CD4-positive, CD25-positive, alpha-beta regulatory T cell (primary cell): Measurements from ENCODE around the gene RAB5IF. TPM values are rescaled to one million over a fixed set of nuclear protein-coding genes. Genes with fewer than 3 reads are reported as not detected.

Experiments
- ATAC-seq, 2 donors: fragments of 150-1000 bp; cut with Tn5 transposase; one replicate each; pipeline ENCODE4 v1.10.0; 2021; ENCODE audit warnings: low read depth in 2 of 2, moderate number of reproducible peaks in 2 of 2, moderate library complexity in 1 of 2
- DNase-seq, 3 donors: peaks; one replicate each; pipeline versions ENCODE4 v3.0.0 to v3.0.0-alpha.2; 2012 to 2022; ENCODE audit warnings: mixed read lengths in 1 of 3
- H3K27ac ChIP-seq: one replicate; pipeline ENCODE4 v1.7.0; 2013; ENCODE audit warnings: mild to moderate bottlenecking, low read length; ENCODE audit not compliant: insufficient read depth, poor library complexity, severe bottlenecking
- H3K27me3 ChIP-seq: one replicate; pipeline ENCODE4 v1.7.0; 2013; ENCODE audit warnings: low read length; ENCODE audit not compliant: control insufficient read depth, insufficient read depth
- H3K36me3 ChIP-seq: one replicate; pipeline ENCODE4 v1.7.0; 2013; ENCODE audit warnings: mild to moderate bottlenecking, low read length, moderate library complexity; ENCODE audit not compliant: control insufficient read depth, insufficient read depth
- H3K4me1 ChIP-seq: 2 replicates; pipeline ENCODE4 v1.7.0; 2013; ENCODE audit warnings: mild to moderate bottlenecking, low read length; ENCODE audit not compliant: insufficient read depth, control insufficient read depth, poor library complexity, severe bottlenecking
- H3K4me3 ChIP-seq: one replicate; pipeline ENCODE4 v1.7.0; 2013; ENCODE audit warnings: low read depth, mild to moderate bottlenecking, low read length, moderate library complexity
- H3K9me3 ChIP-seq, 2 experiments: 1 replicate in 1 of 2; 2 replicates in 1 of 2; pipeline ENCODE4 v1.7.0; 2013; ENCODE audit warnings: low read length in 2 of 2, mild to moderate bottlenecking in 1 of 2, moderate library complexity in 1 of 2; ENCODE audit not compliant: control insufficient read depth in 2 of 2
- H3K27ac Mint-ChIP-seq, 3 donors: one replicate each; pipeline ENCODE4 v1.8.0; 2020 to 2022; ENCODE audit warnings: mild to moderate bottlenecking in 3 of 3, mixed read lengths in 3 of 3, moderate library complexity in 2 of 3
- H3K27me3 Mint-ChIP-seq: one replicate; pipeline ENCODE4 v1.8.0; 2022; ENCODE audit warnings: mild to moderate bottlenecking, mixed read lengths
- H3K36me3 Mint-ChIP-seq: one replicate; pipeline ENCODE4 v1.8.0; 2020; ENCODE audit warnings: mixed read lengths
- H3K4me1 Mint-ChIP-seq, 4 donors: one replicate each; pipeline ENCODE4 v1.8.0; 2020 to 2022; ENCODE audit warnings: mixed read lengths in 4 of 4, mild to moderate bottlenecking in 1 of 4
- H3K4me3 Mint-ChIP-seq, 4 donors: one replicate each; pipeline ENCODE4 v1.8.0; 2020 to 2022; ENCODE audit warnings: mild to moderate bottlenecking in 4 of 4, mixed read lengths in 4 of 4, moderate library complexity in 3 of 4
- H3K9me3 Mint-ChIP-seq, 7 donors: one replicate each; pipeline ENCODE4 v1.8.0; 2020 to 2022; ENCODE audit warnings: mixed read lengths in 7 of 7, mild to moderate bottlenecking in 3 of 7, moderate library complexity in 2 of 7
- polyA plus RNA-seq, 4 donors: library from polyadenylated mRNA; unstranded; fragments of 300-500 nt; fragmentation: Illumina TruSeq; gene quantifications; one replicate each; pipeline ENCODE4 v1.2.3, GENCODE V29; 2021
- total RNA-seq: library from RNA; stranded (reverse); gene quantifications from one replicate; pipeline ENCODE4 v1.2.3, GENCODE V29; 2022

The RAB5IF gene
- total and polyA plus RNA-seq, 5 donors from 2014 or later: 75.8 to 248 (median 204) TPM

GRCh38 chr20:36624068-36624943 is 18.7 kb downstream of the RAB5IF start:
- no peaks in the 10 kb centered on the region for H3K9me3 ChIP-seq

GRCh38 chr20:36624944-36625324 is 19.4 kb downstream of the RAB5IF start:
- Histone ChIP-seq H3K36me3 (peaks cover 51% of the 10 kb centered on the region), H3K27me3 (no peaks in the 10 kb centered on the region), H3K4me1 (peaks cover 17% of the 10 kb centered on the region), H3K4me3 (no peak overlapping the region), H3K27ac (no peak overlapping the region), H3K9me3 (no peaks in the 10 kb centered on the region)
- Mint-ChIP-seq H3K36me3 (peaks cover 43% of the 10 kb centered on the region), H3K4me3 (no peak overlapping the region), H3K9me3 (no peaks in the 10 kb centered on the region), H3K27ac (peak overlapping the region; percentile 76 to 91 (median 89)), H3K4me1 (peaks cover 10 to 49% (median 33%) of the 10 kb centered on the region in 4 donors), H3K27me3 (no peaks in the 10 kb centered on the region)
- DNase-seq (no peak), ATAC-seq (no peak)

More at GRCh38 chr20:36624068-36624943, 18.7 kb downstream of the RAB5IF start:
- H3K4me3 ChIP-seq: no peak overlapping the region
- peaks cover 5 to 43% (median 29%) of the 10 kb centered on the region in 4 donors for H3K4me1 Mint-ChIP-seq
- no peaks in the 10 kb centered on the region for H3K27me3 ChIP-seq
- DNase-seq: no peak
- H3K4me1 ChIP-seq: peaks cover 11% of the 10 kb centered on the region
- H3K27ac Mint-ChIP-seq: peak overlapping the region; percentile 76 to 91 (median 89)
- H3K27ac ChIP-seq: no peak overlapping the region
- H3K36me3 ChIP-seq: peaks cover 51% of the 10 kb centered on the region
- ATAC-seq: no peak
- H3K9me3 Mint-ChIP-seq: no peaks in the 10 kb centered on the region
- H3K27me3 Mint-ChIP-seq: no peaks in the 10 kb centered on the region
- H3K4me3 Mint-ChIP-seq: peak overlapping the region in 2 of 4 donors; percentile 36 to 68
- H3K36me3 Mint-ChIP-seq: peaks cover 38% of the 10 kb centered on the region

GRCh38 chr20:36628076-36628475 is 22.5 kb downstream of the RAB5IF start:
- H3K4me1 ChIP-seq: peaks cover 26% of the 10 kb centered on the region
- H3K27me3 ChIP-seq: no peaks in the 10 kb centered on the region
- Mint-ChIP-seq H3K27me3 (no peaks in the 10 kb centered on the region), H3K9me3 (no peaks in the 10 kb centered on the region), H3K4me1 (peaks cover 16 to 67% (median 45%) of the 10 kb centered on the region in 4 donors), H3K4me3 (peak overlapping the region in 1 of 4 donors; percentile 26), H3K36me3 (peaks cover 44% of the 10 kb centered on the region), H3K27ac (peak overlapping the region; percentile 69 to 80 (median 74))
- H3K36me3 ChIP-seq: peaks cover 70% of the 10 kb centered on the region
- no peak overlapping the region for H3K27ac ChIP-seq
- no peak for DNase-seq
- H3K9me3 ChIP-seq: no peaks in the 10 kb centered on the region
- ATAC-seq: no peak
- no peak overlapping the region for H3K4me3 ChIP-seq

GRCh38 chr20:36629719-36630681 is 24.4 kb downstream of the RAB5IF start:
- peak in 2 of 3 donors; percentile 48 to 78 for DNase-seq
- H3K4me1 ChIP-seq: peaks cover 26% of the 10 kb centered on the region
- no peaks in the 10 kb centered on the region for H3K27me3 Mint-ChIP-seq
- peaks cover 36% of the 10 kb centered on the region for H3K36me3 Mint-ChIP-seq
- H3K36me3 ChIP-seq: peaks cover 66% of the 10 kb centered on the region
- peaks cover 10 to 61% (median 37%) of the 10 kb centered on the region in 4 donors for H3K4me1 Mint-ChIP-seq
- peak overlapping the region; percentile 96 to 99 (median 97) for H3K27ac Mint-ChIP-seq
- H3K9me3 Mint-ChIP-seq: no peaks in the 10 kb centered on the region
- no peaks in the 10 kb centered on the region for H3K27me3 ChIP-seq
- peak overlapping the region; percentile 54 for H3K4me3 ChIP-seq
- no peaks in the 10 kb centered on the region for H3K9me3 ChIP-seq
- H3K4me3 Mint-ChIP-seq: peak overlapping the region; percentile 60 to 90 (median 81)
- H3K27ac ChIP-seq: peak overlapping the region; percentile 69
- peak; percentile 90 to 91 for ATAC-seq

- peaks cover 26% of the 10 kb centered on the region for H3K4me1 ChIP-seq
- Mint-ChIP-seq H3K36me3 (peaks cover 36% of the 10 kb centered on the region), H3K27me3 (no peaks in the 10 kb centered on the region), H3K27ac (peak overlapping the region; percentile 97 to 99 (median 97)), H3K4me1 (peaks cover 10 to 61% (median 36%) of the 10 kb centered on the region in 4 donors), H3K4me3 (peak overlapping the region in 2 of 4 donors; percentile 39 to 68), H3K9me3 (no peaks in the 10 kb centered on the region)
- ATAC-seq (no peak), DNase-seq (no peak)
- H3K27me3 ChIP-seq: no peaks in the 10 kb centered on the region
- H3K4me3 ChIP-seq: no peak overlapping the region
- no peaks in the 10 kb centered on the region for H3K9me3 ChIP-seq
- peaks cover 75% of the 10 kb centered on the region for H3K36me3 ChIP-seq
- H3K27ac ChIP-seq: peak overlapping the region; percentile 69
Observed at GRCh38 chr20:36631646-36632045, 26.1 kb downstream of the RAB5IF start.

GRCh38 chr20:36632147-36632486 is 26.5 kb downstream of the RAB5IF start:
- Histone ChIP-seq H3K4me1 (peaks cover 26% of the 10 kb centered on the region), H3K36me3 (peaks cover 73% of the 10 kb centered on the region), H3K27ac (no peak overlapping the region), H3K9me3 (no peaks in the 10 kb centered on the region), H3K4me3 (no peak overlapping the region), H3K27me3 (no peaks in the 10 kb centered on the region)
- Mint-ChIP-seq H3K36me3 (peaks cover 31% of the 10 kb centered on the region), H3K4me3 (peak overlapping the region in 2 of 4 donors; percentile 39 to 68), H3K9me3 (no peaks in the 10 kb centered on the region), H3K4me1 (peaks cover 10 to 57% (median 32%) of the 10 kb centered on the region in 4 donors), H3K27ac (peak overlapping the region; percentile 97 to 99 (median 97)), H3K27me3 (no peaks in the 10 kb centered on the region)
- ATAC-seq (no peak), DNase-seq (no peak)

GRCh38 chr20:36632487-36633284 is 27.1 kb downstream of the RAB5IF start:
- peak overlapping the region in 2 of 3 donors; percentile 97 to 99 for H3K27ac Mint-ChIP-seq
- H3K9me3 Mint-ChIP-seq: no peaks in the 10 kb centered on the region
- no peak for DNase-seq
- Histone ChIP-seq H3K4me3 (no peak overlapping the region), H3K36me3 (peaks cover 67% of the 10 kb centered on the region), H3K4me1 (peaks cover 26% of the 10 kb centered on the region), H3K27me3 (no peaks in the 10 kb centered on the region), H3K9me3 (no peaks in the 10 kb centered on the region), H3K27ac (peak overlapping the region; percentile 14)
- no peaks in the 10 kb centered on the region for H3K27me3 Mint-ChIP-seq
- ATAC-seq: no peak
- peaks cover 10 to 54% (median 29%) of the 10 kb centered on the region in 4 donors for H3K4me1 Mint-ChIP-seq
- peaks cover 31% of the 10 kb centered on the region for H3K36me3 Mint-ChIP-seq
- peak overlapping the region in 1 of 4 donors; percentile 22 for H3K4me3 Mint-ChIP-seq
